ENCODE data around the gene EIF2D.
A peak's percentile ranks its signal among the peaks of the same experiment; 100 is the strongest.
"Not testable (repeated sequence)": the region's sequence is repeated elsewhere in the genome, so short reads cannot be mapped to it uniquely, and the experiment has no call there.

The EIF2D gene

DNA sequence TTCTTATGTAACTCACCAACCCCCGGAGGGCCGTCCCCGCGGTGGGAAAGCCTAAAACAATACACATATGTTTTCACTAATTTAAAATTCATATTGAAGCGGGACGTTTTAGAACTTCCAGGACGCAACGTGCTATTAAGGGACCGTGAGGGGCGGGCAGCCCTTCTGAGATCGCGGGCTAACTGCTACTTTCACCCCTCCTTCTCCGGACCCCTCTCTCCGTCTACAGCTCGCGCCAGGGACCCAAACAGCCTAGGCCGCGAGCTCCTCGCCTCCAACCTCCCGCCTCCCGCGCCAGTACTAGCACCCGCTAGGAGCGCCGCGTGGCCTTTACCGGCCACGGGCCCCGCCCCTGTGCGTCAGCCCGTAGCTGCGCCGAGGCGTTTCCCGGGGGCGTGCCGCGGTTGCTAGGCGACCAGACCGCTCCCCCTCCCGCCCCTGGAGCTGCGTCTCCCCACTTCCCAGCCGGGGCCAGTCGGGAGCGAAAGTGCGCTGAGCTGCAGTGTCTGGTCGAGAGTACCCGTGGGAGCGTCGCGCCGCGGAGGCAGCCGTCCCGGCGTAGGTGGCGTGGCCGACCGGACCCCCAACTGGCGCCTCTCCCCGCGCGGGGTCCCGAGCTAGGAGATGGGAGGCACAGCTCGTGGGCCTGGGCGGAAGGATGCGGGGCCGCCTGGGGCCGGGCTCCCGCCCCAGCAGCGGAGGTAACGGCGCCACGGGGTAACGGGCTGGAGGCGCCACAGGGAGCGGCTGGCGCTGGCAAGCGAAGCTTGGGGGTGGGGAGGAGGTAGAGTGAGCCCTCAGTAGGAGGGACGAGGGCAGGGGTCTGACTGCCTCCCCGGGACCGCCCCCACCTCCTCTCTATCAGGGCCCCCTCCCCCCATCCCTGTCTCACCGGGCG, 23.1 kb upstream of the EIF2D start, which contains the start of gene DYRK3:
Gene DYRK3, plus strand, starts transcription at position 457 of the 898 bp plus-strand sequence. Its CDS starts 168 bp downstream, at position 625.
- peak; percentile 93 for DNase-seq

DNA sequence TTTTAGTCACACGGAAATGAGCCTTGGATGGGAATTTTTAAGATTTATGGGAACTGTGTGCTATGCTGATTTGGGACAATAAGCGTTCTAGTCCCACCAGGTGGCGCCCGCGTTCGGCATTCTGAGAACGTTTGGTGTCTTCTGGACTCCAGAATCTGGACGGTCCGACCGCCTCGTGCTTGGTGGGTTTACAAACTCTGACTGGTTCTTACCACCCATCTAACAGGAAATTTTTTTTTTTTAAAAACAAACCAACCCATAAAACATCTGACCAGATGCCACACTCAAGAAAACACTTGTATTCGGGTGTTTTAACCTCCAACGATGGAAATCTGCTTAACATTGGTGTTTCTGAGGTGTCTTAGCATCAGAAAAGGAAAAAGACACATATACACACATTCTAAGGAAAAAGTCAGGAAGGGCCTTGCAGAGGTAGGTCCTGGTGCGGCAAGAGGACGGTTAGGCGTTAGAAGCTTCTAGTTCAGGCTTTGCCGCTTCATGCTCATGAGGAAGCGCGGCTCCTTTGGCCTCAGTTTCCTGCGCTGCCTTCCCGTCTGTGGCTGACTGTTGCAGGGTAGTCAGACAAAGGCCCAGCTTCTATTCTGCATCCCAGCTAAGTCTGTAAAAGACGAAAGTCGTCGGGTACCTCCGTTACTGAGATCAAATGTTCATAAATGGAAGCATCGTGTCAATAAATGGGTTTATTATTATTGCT, 22.3 kb upstream of the EIF2D start:
- DNase-seq, result peak; percentile 59

DNA sequence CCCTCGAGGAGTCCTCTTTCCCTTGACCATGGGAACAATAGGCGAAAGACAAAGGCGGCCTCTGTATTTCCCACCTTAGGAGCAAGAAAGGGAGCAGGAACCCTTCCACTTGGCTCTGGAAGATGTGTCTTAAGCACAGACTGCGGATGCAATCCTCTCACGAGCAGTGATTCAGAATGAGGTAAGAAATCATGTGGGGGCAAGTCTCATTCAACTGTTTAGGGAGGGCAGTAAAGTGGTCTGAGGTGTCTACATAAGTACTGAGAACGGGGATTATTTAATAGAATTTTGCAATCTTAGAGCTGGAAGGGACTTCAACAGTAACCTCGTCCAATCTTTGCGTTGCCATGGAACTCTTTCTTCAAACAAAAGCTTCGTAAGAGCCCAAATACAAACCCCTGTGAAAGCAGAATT, 21.4 kb upstream of the EIF2D start:
- no peak for DNase-seq

DNA sequence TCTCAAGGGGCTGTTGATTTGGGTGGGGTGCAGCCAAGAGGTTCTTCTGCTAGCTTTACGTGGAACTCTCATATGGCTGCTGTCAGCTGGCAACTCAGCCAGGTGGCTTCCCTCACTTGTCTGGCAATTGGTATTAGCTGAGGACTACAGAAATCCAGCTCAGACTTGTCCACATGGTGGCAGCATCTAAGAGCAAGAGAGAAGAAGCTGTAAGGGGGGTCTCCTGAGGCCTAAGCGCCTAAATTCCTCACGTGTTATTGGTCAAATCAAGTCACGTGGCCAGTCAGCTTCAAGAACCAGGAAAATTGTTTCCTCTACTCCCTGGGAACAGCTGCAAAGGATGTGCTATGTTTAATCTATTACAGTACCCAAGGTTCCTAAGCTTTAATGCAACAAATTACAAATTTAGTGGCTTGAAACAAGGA, 18.8 kb upstream of the EIF2D start:
- peak; percentile 21 for DNase-seq

DNA sequence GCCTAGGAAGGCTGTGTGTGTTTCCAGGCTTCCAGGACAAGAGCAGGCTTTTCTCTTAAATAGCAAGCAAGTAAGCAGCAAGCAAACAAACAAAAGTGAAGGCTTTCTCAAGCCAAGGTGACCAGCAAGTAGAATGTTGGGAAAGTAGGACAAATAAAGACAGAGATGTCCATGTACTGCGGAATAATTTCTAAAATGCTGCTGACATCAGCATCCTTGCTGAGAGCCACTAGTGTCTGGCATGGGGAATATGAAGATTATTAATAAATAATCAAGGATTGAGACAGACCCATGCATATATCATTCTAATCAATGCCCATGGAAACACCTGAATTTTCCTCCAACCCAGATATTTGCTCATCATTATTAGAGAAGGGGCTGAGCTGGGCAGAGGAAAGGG, 16.7 kb upstream of the EIF2D start:
- DNase-seq, result no peak

DNA sequence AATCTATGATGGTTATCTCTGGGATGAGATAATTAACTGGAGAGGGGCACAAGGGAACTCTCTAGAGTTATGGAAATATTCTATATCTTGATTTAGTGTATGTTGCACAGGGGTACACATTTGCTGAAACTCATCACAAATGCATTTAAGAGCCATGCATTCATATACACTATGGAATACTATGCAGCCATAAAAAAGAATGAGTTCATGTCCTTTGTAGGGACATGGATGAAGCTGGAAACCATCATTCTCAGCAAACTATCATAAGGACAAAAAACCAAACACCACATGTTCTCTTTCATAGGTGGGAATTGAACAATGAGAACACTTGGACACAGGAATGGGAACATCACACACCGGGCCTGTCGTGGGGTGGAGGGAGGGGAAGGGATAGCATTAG, 14.1 kb upstream of the EIF2D start:
- not testable (repeated sequence) for DNase-seq

DNA sequence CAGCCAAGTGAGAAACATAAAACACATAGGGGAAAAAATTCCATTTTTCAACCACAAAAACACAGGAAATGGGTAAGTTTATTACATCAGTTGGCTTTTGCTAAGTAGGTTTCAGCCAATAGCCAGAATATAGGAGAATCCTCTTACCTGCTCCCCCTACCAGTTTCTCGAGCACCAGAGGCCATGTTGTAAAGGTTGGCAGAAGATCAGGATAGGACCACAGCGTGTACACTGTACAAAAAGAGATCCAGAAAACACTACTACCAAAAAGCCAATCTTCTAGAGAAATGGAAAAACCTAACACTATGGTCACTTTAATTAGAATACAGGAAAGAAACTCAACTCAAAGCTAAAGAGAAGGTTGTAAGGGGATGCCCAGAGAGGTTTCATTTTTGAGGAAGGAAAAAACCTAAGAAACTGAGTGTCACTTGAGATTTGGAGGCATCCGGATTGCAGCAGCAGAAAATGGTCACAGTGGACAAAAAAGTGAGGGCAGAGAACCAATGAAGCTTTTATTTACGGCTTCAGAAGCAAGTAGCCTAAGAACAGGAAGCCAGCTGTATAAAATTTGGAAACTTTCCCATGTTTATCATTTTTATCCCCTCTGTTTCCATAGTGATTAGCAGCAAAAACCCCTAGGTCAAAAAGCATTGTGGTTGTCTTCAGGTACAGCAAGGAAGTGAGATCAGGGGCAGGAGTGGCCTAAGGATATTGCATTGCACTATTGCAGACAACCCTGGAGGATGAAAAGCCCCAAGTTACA, 2.9 kb downstream of the EIF2D start:
- DNase-seq, result no peak

DNA sequence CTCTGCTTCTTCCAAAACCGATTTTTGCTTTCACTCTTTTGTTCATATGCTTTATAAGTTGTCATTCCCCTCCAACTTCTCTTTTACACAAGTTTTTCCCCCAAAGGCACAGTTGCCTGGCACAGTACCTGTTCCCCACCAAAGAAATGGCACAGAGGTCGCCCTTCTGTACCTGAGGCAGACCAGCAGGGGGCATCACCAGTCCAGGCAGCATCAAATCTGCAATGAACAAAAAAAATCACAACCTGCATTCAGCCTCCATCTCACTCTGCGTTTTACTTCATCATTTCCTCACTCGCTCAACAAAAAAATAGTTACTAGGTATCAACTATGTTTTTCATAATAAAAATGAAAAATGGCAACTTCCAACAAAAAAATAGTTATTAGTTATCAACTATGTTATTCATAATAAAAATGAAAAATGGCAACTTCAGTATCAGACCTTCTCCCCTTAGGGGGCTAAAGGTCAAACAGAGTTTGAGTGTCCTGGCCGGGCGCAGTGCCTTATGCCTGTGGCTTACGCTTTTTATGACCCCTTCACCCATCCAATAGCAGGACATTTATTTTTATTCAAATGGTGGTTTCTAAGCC, 4.1 kb downstream of the EIF2D start:
- peak; percentile 66 for DNase-seq

DNA sequence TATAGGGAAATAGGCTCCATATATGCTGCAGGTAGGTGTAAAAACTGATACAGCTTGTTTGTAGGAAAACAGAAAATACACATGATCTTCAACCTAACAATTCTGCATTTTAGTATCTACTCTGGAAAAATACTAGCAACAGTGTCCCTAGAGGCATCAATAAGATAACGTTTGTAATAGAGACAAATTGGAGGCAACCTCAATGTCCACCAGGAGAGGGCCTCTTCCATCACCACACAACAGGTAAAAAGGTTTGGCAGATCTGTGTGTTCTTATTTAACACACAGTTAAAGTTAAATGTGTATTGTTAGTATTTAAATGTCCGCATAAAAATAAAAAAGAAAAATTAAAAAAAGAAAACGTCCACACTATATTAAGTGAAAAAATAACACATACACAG, 5.4 kb downstream of the EIF2D start:
- DNase-seq, result no peak

DNA sequence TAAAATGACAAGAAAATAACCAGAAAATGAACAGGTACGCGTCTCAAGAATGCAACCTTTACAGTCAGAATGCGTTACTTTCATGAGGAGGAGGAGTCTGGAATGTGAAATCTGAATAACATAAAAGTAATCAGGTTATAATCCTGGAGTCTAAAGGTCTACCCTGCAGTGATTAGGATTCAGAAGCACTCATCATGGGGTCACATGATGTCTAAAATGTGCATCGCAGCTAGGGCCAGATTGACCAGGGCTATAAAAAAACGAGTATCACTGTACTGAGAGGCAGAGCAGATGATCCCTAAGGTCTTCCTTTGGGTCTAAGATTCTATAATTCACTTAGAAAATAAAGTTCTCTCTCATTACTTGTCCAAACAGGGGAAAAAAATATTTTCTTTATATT, 7.4 kb downstream of the EIF2D start:
- DNase-seq, result no peak

DNA sequence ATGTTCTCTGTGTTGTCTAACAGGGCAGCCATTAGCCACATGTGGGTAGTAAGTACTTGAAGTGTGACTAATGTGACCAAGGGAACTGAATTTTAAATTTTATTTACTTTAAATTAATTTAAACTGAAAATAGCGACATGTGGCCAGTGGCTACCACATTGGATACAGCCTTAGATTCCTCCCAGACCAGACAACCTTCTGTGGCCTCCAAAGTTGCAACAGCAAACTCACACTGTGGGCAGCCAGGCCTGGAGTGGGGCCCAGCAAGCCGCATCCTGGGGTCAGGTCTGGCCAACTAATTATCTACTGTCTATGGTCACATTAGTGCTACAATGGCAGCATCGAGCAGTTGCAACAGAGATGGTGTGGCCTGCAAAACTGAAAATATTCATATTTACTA, 11.7 kb downstream of the EIF2D start:
- DNase-seq, result no peak

DNA sequence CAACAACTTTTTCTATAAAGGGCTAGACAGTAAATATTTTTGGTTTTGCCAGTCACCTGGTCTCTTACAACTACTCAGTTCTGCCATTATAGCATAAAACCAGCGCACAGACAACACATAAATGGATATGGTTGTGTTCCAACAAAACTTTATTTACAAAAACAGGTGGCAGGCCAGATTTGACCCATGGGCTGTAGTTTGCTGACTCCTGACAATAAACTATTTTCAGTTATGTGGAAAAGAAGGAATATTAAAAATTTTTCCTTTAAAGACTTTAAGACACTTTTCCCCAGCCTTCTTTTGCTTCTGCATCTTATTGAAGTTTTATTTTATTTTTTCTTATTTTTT, 16.0 kb downstream of the EIF2D start:
- DNase-seq, result no peak

DNA sequence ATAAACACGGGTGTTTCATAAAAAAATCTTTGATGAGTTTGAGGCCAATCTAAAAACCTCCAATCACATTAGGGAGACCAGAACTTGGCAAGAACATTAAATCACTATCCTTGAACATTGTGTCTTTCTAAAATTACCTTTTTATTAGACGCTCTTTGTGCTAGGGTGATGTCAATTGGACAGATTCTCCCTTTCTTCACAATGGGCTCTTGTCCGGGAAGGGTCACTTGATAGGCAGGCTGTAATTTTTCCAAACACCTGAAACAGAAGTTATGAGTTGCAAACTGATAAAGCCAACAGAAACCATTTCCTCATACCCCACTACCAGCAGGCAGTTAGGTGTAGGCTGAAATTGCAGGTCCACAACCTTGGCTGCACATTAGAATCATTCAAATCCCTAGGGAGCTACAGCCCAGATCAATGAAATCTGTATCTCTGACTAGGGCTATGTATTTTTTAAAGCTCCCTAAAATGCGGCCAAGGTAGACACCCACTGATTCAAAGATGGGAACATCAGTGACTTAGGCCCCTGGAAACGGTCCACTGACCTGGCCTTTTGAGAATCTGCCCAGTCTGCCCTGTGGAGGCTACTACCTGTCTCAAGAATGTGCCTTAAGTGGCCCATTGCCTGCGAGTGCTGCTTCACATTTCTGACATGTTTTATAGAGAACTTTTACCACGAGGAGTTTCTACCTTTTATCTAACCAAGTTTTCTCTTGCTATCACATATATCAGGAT, 16.5 kb downstream of the EIF2D start:
- DNase-seq, result no peak

DNA sequence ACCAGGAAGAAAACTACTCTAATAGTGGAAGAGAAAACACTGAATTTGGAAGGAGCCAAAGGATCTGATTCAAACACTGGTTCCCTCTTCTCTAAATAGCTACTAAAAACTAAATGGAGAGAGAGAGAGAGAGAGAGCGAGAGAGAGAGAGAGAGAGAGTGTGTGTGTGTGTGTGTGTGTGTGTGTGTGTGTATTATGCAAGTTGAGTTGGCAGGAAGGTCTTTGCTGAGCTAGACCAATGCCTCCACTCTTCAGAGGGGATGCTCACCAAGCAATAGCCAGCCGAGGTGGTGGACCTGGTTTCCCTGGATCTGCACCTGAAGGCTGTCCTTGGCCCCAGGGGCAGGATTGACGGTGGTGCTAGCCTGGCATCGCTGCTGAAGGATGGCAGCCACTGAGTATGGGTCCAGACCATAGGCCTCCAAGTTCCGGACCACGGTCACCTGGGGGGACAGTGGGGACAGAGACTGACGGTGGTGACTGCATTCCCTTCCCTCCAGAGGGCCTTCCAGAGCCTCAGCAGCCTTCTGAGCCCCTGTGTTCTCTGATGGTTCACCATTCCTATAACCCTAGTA, 18.8 kb downstream of the EIF2D start:
- DNase-seq, result no peak

DNA sequence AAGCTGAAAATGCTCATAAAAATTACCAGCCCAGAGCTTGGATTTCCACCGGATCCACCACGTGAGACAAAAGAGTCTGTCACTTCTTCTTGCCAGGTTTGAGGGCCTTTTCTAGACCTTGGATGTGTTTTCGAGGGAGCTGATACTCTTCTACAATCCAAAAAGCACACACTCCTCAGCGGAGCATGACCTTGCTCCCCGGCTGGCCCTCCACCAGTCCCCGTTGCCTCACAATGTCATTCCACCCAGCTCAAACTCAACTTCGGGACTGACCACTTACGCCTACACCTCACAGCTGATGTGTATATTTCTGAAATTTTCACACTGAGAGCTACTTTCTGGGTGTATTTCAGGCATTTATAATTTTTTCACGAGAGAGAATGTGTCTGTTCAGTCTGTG, 20.6 kb downstream of the EIF2D start:
- no peak for DNase-seq

DNA sequence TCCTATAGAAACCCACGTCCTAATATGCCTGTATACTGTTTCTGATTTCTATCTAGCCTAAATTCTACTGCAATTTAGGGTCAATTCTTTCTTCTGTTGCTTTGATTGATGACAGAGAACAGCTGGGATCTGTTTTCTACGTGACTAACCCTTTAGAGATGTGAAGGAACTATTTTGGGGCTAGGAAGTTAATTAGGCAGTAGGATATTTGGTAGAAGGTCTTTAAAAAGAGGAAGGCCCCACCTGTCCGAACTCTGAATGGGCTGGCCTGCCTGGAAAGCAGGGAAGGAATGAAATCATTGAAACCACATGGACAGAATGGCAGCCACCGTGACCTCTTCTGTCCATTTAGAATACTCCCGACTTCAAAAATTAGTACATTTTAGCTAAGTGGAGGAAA, 21.0 kb downstream of the EIF2D start:
- DNase-seq, result no peak

DNA sequence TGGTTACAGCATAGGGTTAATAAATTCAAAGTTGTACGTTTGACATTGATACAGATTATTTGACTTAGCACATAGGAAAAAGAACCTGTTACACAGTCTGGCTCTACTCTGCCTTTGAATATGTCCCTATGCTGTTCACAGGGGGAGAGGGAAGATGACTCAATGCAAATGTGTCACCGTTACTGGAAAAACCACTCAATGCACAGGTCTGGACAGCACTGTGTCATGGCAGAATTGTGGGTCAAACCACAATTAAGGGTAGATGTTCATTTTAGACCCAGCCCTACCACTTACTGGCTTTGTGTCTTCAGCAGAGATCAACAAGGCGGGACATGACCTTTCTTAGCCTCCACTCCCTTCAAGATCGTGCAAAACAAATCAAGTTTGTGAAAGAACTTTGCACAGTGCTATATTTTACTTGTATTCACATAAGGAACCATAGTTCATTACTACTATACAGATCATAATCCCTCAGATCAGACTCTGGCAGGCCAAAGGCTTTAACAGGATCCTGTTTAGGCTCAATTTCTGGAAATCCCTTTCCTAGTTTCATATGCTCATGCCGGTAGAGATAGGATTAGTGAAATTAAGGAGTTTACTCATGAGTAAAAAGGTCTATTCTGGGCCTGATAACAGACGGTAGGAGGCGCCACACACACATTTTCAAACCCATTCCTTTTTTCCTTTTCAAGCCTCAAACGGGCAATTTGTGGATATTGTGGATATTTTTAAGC, 22.1 kb downstream of the EIF2D start:
- DNase-seq, result peak; percentile 82

DNA sequence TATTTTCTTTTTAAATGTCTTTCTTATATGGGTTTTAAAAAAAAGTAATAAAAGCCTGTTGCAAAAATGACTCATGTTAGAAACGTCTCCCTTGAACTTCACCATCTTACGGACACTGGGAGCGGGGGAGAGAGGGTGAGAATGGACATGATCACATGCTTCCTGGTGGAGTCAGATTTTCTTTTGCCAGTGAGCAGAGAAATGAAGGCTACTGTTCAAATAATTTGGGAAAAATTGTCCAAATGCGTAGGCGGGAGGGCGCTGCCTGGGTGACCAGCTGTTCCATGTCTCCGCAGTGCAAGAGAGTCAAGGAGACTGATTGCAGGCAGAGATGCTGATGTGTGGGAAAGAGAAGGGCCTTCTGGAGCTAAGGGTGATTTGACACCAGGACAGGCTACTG, 23.1 kb downstream of the EIF2D start:
- no peak for DNase-seq

DNA sequence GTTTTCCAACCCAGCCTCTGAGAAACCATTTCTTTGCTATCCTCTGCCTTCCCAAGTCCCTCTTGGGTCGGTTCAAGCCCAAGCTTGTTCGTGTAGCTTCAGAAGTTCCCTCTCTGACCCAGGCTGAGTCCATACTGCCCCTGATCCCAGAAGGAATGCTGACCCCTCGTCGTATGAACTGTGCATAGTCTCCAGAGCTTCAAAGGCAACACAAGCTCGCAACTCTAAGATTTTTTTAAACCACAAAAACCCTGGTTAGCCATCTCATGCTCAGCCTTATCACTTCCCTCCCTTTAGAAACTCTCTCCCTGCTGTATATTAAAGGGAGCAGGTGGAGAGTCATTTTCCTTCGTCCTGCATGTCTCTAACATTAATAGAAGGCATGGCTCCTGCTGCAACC, 23.8 kb downstream of the EIF2D start:
- no peak for DNase-seq

DNA sequence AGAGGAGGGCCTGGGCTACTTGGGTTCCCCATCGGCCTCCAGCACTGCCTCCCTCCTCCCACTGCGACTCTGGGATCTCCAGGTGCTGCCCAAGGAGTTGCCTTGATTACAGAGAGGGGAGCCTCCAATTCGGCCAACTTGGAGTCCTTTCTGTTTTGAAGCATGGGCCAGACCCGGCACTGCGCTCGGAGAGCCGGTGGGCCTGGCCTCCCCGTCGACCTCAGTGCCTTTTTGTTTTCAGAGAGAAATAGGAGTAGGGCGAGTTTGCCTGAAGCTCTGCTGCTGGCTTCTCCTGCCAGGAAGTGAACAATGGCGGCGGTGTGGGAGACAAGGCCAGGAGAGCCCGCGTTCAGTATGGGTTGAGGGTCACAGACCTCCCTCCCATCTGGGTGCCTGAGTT, 24.4 kb downstream of the EIF2D start:
- DNase-seq, result no peak
